RCC 7860 (cell line): ENCODE results near the gene AMBP.

Experiments used
- DNase-seq: peaks from one replicate; pipeline ENCODE4 v3.0.0-alpha.2; 2015; ENCODE audit warnings: low spot score
- FAIRE-seq: peaks from 2 replicates; lab custom pipeline; 2012; peaks lifted over from hg19 to GRCh38; lab: Jason Lieb, UNC

The AMBP gene

GRCh38 chr9:114033397-114034103, 44.5 kb downstream of the AMBP start:
- no peak for FAIRE-seq
- DNase-seq = no peak

- no peak for FAIRE-seq
- DNase-seq = no peak
Observed at GRCh38 chr9:114031948-114032840, 45.9 kb downstream of the AMBP start.

- DNase-seq (no peak), FAIRE-seq (no peak)
Observed at GRCh38 chr9:114031037-114031630, 47.0 kb downstream of the AMBP start.

- no peak for FAIRE-seq
- DNase-seq = no peak
Observed at GRCh38 chr9:114030364-114030763, 47.7 kb downstream of the AMBP start.

DNA sequence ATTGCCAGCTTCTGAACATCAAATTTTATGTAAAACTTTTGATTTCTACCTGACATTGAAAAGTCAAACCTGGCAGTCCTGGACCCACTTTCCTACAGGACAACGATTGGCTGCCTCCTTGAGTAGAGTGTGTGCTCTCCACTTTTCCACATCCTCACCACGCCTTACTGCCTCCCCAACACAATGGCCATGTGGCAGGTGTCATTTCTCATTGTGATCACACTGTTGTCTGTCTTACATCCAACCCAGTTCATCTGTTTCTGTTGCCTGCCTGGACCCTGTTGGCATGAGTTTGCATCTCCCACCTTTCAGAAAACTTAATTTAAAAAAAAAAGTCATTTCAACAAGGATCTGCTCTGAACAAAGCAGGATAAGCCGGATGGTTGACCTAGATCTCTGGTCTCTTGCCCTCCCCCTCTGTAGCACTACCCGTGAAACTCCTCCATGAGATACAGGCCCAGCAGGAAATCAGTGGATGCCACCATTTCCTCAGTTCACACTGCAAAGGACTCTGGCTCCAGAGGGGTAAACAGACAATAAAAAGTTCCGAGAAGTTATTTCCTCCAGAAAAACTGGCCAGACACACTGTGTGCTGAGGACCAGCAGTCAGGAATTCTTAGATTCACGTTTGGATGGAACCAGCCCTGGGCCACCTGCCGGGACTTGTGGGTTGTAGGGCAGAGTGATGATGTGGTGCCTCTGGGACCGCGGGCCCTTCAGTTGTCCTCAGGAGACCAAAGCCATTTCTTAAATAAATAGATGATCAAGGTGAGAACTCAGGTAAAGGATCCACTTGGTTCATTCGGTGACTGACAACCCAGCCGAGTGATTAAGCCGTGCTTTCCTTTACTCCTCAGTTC, 48.6 kb downstream of the AMBP start:
- FAIRE-seq = no peak
- no peak for DNase-seq

DNA sequence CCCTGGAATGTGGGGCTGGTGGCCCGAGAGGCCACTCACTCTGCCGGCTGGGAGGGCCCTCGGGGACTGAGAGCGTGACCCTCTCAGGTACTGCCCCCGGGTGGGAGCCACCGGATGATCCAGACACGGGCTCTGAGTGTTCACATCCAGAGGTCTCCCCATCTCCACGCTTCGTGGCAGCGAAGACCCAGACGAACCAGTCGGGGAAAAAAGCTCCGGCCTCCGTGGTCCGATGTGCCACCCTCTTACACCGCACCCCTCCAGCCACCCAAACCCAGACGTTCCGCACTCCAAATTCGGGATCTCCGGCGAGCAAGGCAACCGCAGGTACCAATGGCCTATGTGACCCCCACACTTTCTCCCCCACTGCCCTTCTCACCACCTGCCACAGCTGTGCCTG, 49.5 kb downstream of the AMBP start:
- DNase-seq = no peak
- FAIRE-seq = no peak

- no peak for FAIRE-seq
- DNase-seq = no peak
Observed at GRCh38 chr9:114027863-114028465, 50.1 kb downstream of the AMBP start.

- FAIRE-seq (no peak), DNase-seq (no peak)
Observed at GRCh38 chr9:114027159-114027862, 50.8 kb downstream of the AMBP start.

GRCh38 chr9:114026335-114026734, 51.8 kb downstream of the AMBP start:
- FAIRE-seq = no peak
- no peak for DNase-seq

DNA sequence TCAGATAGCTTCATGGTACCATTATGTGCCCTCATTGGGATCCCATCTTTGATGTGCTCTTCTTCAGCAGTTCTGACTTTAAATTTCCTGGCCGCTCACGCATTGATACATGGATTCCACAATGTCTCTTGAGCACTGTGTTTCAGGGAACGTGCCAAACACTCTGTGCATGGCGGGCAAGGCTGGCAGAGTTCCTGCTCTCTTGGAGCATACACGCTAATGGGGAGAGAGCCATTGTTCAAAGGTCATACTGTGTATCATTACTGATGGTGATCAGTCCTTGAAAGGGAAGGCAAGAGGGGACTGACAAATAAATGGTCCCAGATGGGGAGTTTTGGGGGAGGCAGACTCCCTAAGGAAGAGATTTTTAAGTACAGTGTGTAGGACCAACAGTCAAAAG, 52.3 kb downstream of the AMBP start:
- FAIRE-seq = no peak
- DNase-seq = no peak

- FAIRE-seq (no peak), DNase-seq (no peak)
Observed at GRCh38 chr9:114025196-114025753, 52.8 kb downstream of the AMBP start.

GRCh38 chr9:114023961-114024360, 54.1 kb downstream of the AMBP start:
- FAIRE-seq (peak; percentile 14), DNase-seq (no peak)

DNA sequence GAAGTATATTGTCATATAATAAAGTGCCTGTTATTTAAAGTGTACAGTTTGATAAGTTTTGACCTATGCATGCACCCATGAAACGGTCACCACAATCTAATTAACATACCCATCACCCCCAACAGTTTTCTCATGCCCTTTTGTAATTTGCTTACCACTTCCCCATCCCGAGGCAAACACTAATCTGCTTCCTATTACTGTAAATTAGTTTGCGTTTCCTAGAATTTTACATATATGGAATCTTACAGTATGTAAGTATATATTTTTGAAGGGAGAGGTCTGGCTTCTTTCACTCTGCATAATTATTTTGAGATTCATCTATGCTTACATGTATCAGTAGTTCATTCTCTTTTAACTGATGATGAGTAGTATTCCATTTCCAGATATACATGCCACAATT, 56.5 kb downstream of the AMBP start:
- FAIRE-seq = no peak
- no peak for DNase-seq

DNA sequence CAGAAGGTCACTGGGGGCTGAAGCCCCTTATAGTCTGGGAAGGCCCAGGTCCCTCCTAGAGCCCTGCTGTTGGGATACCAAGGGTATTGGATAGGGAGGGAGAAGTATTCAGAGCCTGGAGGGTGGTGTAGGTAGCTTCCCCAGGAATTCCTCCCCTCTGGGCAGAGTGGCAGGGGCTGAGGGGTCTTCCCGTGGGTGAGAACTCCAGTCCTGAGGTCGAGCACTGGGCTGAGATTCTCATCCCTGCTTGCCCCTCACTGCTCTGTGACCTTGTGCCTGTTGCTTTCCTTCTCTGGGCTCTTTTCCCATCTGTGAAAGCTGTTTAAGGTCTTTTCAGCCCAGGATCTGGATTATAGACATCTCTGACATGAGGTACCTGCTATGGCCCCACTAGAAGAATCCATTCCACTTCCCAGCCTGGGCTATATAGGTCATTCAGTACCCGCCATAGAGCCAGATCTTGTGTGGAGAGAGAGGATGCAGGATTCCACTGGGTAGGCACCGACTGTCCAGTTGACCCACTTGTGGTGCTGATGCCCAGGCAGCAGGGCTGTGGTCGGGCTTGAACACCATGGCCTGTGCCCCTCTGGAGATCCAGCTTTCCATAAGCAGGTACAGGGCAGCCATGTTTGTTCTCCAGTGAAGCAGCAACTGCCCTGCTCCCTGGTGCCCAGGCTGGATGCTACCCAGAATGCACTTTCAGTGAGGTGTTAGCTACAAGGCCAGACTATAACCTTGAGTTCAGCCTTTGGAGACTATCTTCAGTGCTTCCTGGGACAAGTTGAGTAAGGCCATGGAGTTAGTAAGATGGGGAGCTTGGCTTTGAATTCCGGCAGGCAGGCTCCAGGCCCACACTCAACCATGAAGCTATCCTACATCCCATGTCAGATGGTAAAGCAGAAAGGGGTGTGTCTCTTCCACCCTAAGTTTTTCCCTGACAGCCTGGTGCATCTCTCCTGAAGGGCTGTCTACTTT, 60.1 kb downstream of the AMBP start:
- FAIRE-seq (no peak), DNase-seq (no peak)

- no peak for DNase-seq
- FAIRE-seq = no peak
Observed at GRCh38 chr9:114016629-114017423, 61.3 kb downstream of the AMBP start.

GRCh38 chr9:114016101-114016500, 62.0 kb downstream of the AMBP start:
- no peak for DNase-seq
- FAIRE-seq = no peak

DNA sequence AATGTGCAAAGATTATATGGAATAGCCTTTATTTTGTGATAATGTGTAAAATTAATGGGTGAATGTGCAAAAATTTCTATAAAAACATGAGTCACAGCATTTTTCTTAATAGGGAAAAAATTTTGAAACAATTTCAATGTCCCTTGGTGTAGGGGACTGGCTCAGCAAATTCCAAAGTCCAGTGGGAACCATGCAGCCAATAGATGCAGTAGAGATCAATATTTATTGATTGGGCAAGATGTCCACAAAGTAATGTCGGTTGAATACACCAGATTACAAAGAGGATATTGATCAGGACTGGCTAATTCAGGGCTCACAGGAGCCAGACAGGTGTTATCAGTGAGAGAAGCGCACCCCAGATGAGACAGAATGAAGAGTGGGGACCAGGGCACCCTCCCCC, 62.5 kb downstream of the AMBP start:
- FAIRE-seq (no peak), DNase-seq (no peak)

DNA sequence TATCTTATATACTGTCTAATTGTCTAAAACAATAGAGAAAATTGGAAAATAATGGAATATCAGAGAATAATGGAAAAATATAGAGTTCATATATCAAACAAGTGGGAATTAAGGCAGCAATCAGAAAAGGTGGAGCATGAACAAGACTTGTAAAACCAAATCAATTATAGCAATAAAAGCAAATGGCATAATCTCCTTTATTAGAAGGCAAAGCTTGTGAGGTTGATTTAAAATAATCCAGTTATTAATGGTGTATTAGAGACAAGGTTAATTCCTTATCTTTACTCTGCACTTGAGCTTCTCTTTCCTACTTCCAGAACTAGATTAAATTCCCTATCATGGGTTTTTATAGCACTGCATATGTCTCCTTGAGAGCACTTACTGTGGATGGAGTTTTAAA, 64.1 kb downstream of the AMBP start:
- no peak for DNase-seq
- FAIRE-seq = no peak
